ENCODE results near the gene LINC01488. TPM values are rescaled to one million over a fixed set of nuclear protein-coding genes. Genes with fewer than 3 reads are reported as not detected.

LINC01488 gene
- polyA plus RNA-seq, 1 of the 3 experiments (the other 2 are of a cell fraction), result not detected

- Histone ChIP-seq H3K27me3 (ENCODE audit: insufficient read depth) (no peaks in the 10 kb centered on the region), H3K4me2 (peak overlapping the region; percentile 84), H3K27ac (ENCODE audit: low read depth in 2 of 2, low read length in 1 of 2) (peak overlapping the region; percentile 91 to 99), H3K9me2 (no peaks in the 10 kb centered on the region), H3K9ac (peak overlapping the region; percentile 83), H2AFZ (ENCODE audit: low read depth) (peak overlapping the region; percentile 54; the same call in 1 of the 2 replicates), H3F3A (replicated peaks; ENCODE audit: insufficient read depth) (peaks cover 16% of the 10 kb centered on the region), H4K20me1 (ENCODE audit: insufficient read depth) (no peaks in the 10 kb centered on the region), H3K4me1 (ENCODE audit: control insufficient read depth in 1 of 2, insufficient read depth in 2 of 2, low read depth in 1 of 2, low read length in 1 of 2) (peaks cover 31 to 39% of the 10 kb centered on the region in 2 experiments), H3K9me3 (no peaks in the 10 kb centered on the region), H3K4me3 (ENCODE audit: low read depth in 2 of 2, low read length in 1 of 2) (peak overlapping the region; percentile 38 to 49; a peak in 3 of 4 replicates), H3K79me2 (ENCODE audit: insufficient read depth) (no peaks in the 10 kb centered on the region), H3K36me3 (replicated peaks in 1 of 2; ENCODE audit: control insufficient read depth in 1 of 2, insufficient read depth in 2 of 2, low read length in 1 of 2) (no peaks in the 10 kb centered on the region)
- DNase-seq, result no peak
- POLR2A ChIA-PET, result interaction anchor here (0.6 to 2.7 kb wide), 4 partner anchors 13 to 286 kb away, joined by 3 to 16 read pairs (median 6); no protein-coding TSS in a partner anchor
- 74% methylated on average over 2 of the region's 6 CpGs for WGBS (ENCODE audit: low lambda C conversion rate)
- TF ChIP-seq MXI1 (IDR thresholded peaks at IDR 0.05; ENCODE audit: low read depth, low read length) (no peak), GABPA (IDR thresholded peaks at IDR 0.05; ENCODE audit: low read depth) (no peak), RCOR1 (IDR thresholded peaks at IDR 0.05; ENCODE audit: low read length) (no peak), RXRA (IDR thresholded peaks at IDR 0.05; ENCODE audit: borderline replicate concordance, low read depth) (no peak), ZBTB33 (IDR thresholded peaks at IDR 0.05; ENCODE audit: borderline replicate concordance, low read depth) (no peak), SMC3 (IDR thresholded peaks at IDR 0.05; ENCODE audit: low read depth, low read length) (no peak), CTCF (IDR thresholded peaks at IDR 0.05) (no peak), TAF1 (IDR thresholded peaks at IDR 0.05; ENCODE audit: borderline replicate concordance, low read depth, low read length) (no peak), EP300 (IDR thresholded peaks at IDR 0.05; ENCODE audit: borderline replicate concordance in 1 of 2, low read depth in 1 of 2, low read length in 1 of 2) (no peak), REST (IDR thresholded peaks at IDR 0.05; ENCODE audit: low read depth, low read length) (no peak), RFX5 (IDR thresholded peaks at IDR 0.05; ENCODE audit: low read length) (no peak), USF2 (IDR thresholded peaks at IDR 0.05; ENCODE audit: borderline replicate concordance, low read depth, low read length) (no peak), ELF1 (IDR thresholded peaks at IDR 0.05) (no peak), MAX (IDR thresholded peaks at IDR 0.05; ENCODE audit: low read depth) (no peak), NRF1 (IDR thresholded peaks at IDR 0.05; ENCODE audit: low read depth, low read length) (no peak), NFIC (IDR thresholded peaks at IDR 0.05; ENCODE audit: borderline replicate concordance) (no peak), MEF2A (IDR thresholded peaks at IDR 0.05; ENCODE audit: borderline replicate concordance, low read depth) (no peak), EZH2phosphoT487 (IDR thresholded peaks at IDR 0.05; ENCODE audit: borderline replicate concordance, low read depth) (no peak), TCF12 (IDR thresholded peaks at IDR 0.05) (no peak)
- CTCF ChIA-PET, result interaction anchor here (1.2 to 4.0 kb wide), 3 partner anchors 200 to 342 kb away, joined by 3 to 17 read pairs (median 17); no protein-coding TSS in a partner anchor
These were observed 37.5 kb upstream of the LINC01488 start for GRCh38 chr11:69443968-69444364.
